ENCODE results near the gene RGR.
"Not testable (repeated sequence)": the region's sequence is repeated elsewhere in the genome, so short reads cannot be mapped to it uniquely, and the experiment has no call there.

The RGR gene

GRCh38 chr10:84261236-84261915 lies 16.5 kb downstream of the RGR start:
- DNase-seq, result peak in 1 of 2 experiments; percentile 6

DNA sequence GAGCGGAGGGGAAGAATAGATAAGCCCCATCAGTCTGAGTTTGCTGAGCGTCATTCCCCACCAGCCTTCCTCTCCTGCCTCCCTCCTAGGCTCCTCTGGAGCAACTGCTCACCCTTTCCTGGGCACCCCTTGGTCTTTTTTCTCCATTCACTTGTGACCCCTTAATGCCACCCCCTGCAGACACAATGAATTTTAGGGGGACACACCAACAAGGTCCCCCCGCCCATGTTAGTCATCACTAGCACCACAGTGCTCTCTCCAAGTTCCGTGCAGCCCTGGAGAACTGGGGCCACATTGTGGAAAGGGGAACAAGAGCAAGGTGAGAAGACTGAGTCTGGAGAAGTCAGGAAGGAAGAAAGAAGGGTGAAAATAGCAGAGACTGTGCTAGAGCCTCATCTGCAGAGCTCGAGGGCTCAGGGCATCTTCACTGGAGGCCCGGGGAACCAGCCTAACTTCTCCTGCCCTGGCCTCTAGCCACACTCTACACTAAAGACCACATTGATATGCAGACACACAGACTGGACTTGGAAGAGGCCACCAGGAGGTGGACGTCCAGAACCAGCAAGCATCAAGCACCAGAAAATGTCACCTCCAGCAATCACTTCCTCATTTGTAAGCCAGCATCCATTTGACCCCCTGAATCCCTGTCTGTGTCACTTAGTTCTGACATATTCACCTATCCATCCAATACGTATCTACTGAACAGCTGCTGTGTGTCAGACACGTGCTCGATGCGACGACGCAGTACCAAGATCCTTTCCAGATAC lies 17.5 kb downstream of the RGR start:
- DNase-seq, result peak in 1 of 2 experiments; percentile 8

GRCh38 chr10:84263716-84264115 lies 18.9 kb downstream of the RGR start:
- DNase-seq, result no peak

GRCh38 chr10:84264611-84265141 lies 19.8 kb downstream of the RGR start:
- DNase-seq, result peak; percentile 85 to 86

- DNase-seq, result no peak
Observed at GRCh38 chr10:84265418-84265817, 20.6 kb downstream of the RGR start.

- DNase-seq, result peak; percentile 91 to 93
Observed at GRCh38 chr10:84267503-84268126, 22.8 kb downstream of the RGR start.

DNA sequence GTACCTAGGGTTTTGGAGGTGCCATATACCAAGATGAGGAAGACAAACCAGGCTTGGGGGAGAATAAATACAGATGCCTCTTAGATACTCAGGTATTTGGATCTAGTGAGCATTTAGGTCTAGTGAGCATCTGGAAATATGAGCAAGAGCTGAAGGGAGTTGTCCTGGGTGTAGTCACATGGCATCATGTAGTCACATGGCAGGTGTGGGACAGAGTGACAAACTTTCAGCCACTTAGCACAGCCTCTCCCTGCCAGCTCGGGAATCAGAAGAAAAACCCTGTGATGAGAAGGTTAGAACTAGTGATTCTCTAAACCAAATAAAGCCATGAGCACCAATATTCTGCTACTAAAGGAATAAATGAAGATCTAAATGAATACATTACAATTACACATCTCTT lies 24.3 kb downstream of the RGR start:
- no peak for DNase-seq

- DNase-seq, result no peak
Observed at GRCh38 chr10:84269773-84270172, 24.9 kb downstream of the RGR start.

GRCh38 chr10:84270708-84271107 lies 25.9 kb downstream of the RGR start:
- DNase-seq, result no peak

DNA sequence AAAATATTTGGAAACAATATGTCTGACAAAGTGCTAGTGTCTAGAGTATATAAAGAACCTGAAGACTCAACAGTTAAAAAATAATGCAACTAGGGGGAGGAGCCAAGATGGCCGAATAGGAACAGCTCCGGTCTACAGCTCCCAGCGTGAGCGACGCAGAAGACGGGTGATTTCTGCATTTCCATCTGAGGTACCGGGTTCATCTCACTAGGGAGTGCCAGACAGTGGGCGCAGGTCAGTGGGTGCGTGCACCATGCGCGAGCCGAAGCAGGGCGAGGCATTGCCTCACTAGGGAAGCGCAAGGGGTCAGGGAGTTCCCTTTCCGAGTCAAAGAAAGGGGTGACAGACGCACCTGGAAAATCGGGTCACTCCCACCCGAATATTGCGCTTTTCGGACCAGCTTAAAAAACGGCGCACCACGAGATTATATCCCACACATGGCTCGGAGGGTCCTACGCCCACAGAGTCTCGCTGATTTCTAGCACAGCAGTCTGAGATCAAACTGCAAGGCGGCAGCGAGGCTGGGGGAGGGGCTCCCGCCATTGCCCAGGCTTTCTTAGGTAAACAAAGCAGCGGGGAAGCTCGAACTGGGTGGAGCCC lies 35.1 kb downstream of the RGR start:
- DNase-seq, result not testable (repeated sequence)

- DNase-seq, result no peak
Observed at GRCh38 chr10:84286695-84287094, 41.8 kb downstream of the RGR start.

GRCh38 chr10:84288151-84288550 lies 43.3 kb downstream of the RGR start:
- DNase-seq, result no peak

GRCh38 chr10:84289521-84290200 lies 44.8 kb downstream of the RGR start:
- no peak for DNase-seq

GRCh38 chr10:84290235-84290634 lies 45.4 kb downstream of the RGR start:
- no peak for DNase-seq

- DNase-seq, result no peak
Observed at GRCh38 chr10:84291384-84291783, 46.5 kb downstream of the RGR start.

GRCh38 chr10:84292502-84292901 lies 47.6 kb downstream of the RGR start:
- DNase-seq, result no peak

DNA sequence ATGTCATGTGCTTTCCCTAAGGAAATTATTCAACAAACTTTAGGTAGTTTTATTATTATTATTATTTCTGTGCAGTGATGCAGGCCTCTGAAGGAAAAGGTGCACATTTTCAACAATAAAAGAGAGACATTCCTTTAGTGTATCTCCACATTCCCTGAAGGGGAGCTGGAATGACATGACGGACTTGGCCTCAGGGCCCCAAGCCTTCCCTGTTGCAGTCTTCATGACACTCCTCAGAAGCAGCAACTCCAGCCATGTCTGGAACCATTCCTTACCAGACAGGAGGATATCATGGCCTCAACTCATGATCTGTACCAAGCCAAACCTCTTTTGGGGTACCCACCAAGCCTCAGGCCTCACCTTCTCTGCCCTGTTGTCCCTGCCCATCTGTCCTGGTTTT lies 48.3 kb downstream of the RGR start:
- DNase-seq, result no peak

DNA sequence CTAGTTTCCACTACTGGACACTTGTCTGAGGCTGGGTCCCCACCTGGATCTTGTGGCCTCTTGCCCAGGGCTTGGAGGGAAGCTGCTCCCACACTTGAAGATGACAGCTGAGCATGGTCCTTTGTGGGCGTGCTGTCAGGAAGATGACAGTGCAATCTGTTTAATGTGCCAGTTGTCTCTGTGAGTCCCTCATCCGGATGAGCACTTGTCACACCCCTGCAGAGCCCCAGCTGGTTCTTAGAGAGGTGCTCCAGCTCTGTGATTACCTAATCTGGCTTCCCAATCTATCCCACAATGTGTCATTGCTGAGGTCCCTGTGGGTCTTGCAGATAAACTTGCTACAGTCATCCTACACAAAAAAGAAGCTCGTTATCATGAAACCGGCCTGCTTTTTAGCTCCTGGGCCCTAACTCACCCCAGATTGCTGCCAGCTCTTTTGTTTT lies 48.7 kb downstream of the RGR start:
- peak; percentile 47 to 59 for DNase-seq

GRCh38 chr10:84294766-84295447 lies 50.1 kb downstream of the RGR start:
- DNase-seq, result no peak

DNA sequence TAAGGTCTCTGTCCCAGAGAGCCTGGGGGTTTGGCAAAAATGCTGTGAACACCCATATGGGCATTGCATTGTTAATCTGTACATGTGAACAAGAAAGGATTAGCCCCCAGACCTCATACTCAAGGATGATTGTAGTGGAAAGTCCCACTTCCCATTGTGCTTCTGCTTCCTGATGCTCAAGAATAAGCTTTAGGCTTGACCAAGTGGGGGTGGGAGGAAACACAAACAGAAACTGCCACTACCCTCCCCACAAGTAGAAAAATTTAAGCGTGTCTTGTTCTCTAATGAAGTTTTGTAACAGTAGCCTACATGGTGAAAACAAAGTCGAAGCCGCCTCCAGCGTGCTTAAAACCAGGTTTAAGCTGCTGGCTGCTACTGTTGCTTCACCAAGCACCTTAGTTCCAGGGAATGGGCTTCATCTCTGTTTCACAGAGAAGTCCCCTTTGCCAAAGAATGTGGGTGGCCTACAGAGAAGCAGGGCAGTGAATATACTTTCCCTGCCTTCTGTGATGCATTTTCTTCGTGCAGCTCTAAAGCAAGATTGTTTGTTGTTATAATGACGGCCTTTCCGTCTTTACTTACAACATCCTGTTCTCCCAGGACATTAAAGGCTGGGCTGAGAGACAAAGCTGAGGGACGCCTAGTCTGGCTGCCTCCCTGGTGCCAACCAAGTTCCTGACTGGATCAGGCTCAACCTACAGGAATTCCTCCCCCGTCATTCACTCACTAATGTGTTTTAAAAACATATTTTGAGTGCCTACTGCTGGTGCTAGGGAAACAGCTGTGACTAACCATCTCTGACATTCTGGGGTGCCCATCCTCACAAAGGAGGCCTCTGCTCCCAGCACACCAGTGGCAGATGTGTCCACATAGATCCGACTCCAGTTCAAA lies 51.5 kb downstream of the RGR start:
- no peak for DNase-seq

DNA sequence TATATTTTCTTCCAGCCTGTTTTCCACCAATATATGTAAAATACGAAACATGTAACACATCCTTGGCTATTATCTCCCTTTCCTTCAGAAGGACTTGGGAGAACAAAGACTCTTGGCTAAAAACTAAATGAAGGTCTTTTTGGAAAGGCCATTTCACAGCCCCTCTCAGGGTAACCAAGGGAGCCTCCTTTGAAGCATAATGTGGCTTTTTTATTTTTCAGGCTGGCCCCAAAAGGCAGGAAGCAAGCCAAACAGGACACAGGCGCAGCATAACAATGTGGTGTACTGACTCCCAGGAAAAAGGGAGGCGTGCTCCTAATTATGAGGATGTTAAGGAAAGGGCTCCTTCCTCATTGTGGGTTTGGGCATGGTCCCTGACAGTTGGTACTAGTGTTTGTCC lies 53.2 kb downstream of the RGR start:
- no peak for DNase-seq

Measured in activated T-cell treated with anti-CD3 and anti-CD28 coated beads, Interleukin-2, amount 50 U/mL, for 48 hours (primary cell).